Adipose tissue (tissue), 3 donors: ENCODE measurements around the gene ROBO2. TPM values are rescaled to one million over a fixed set of nuclear protein-coding genes. Genes with fewer than 3 reads are reported as not detected.

Experiments used
- H3K27ac ChIP-seq: one replicate; pipeline ENCODE4 v1.5.1; 2013; ENCODE audit warnings: low read depth, low read length
- WGBS, 3 donors: extraction: QIAGEN DNeasy Blood & Tissue Kit; methylation state at CpG; one replicate each; pipeline ENCODE4 v1.1.7; 2013; 5-methylcytosine and 5-hydroxymethylcytosine counted together
- polyA plus RNA-seq, 3 donors: library from polyadenylated mRNA; stranded (reverse); fragments of 200-250 nt; gene quantifications; one replicate each; pipeline ENCODE4 v1.2.3, GENCODE V29; 2013
- donor health status: healthy with polysubstance abuse.
- donor health status: Bipolar disorder and iron deficiency.
- donor health status: healthy.

ROBO2 gene
- polyA plus RNA-seq, 3 donors: 0.18 to 1.3 (median 0.62) TPM

DNA sequence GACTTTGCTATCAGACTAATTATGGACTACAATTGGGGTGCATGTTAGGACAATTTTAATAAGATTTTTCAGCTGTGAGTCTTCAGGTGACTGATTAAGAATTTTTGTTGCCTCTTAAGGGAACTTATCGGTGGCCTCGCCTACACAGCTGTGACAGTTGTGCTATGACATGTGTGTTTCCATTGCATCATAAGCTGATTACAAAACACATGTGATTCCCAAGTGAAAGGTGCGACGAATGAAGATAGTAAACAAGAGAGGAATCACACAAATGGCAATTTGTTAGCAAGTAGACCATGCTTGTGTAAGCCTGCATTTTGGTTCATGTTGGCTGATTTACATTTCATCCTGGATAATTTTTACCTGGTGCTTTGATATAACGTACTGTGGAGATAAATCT, 8.3 kb downstream of the ROBO2 start:
- H3K27ac ChIP-seq: no peak overlapping the region
- WGBS, 3 donors: 72 to 87% (median 84%) methylated on average over 5 of the region's 5 CpGs

DNA sequence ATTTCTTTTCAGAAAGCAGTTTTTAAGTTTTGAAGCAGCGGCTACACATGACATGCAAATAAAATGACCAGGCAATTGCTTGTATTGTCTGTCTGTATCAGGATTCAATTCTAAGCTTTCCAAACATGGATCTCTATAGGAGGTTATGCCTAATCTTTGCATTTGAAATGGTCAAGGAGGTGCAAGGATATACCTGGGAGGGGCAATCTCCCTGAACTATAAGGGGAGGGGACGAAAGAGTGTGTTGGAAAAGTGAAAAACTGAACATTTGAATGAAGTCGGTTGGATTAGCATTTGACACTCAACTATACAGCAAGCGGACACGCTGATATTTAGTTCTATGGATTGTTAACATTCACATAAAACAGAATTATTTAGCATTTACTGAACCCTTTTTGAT, 11.7 kb downstream of the ROBO2 start:
- 90 to 93% (median 93%) methylated on average over 5 of the region's 5 CpGs for WGBS, 3 donors
- no peak overlapping the region for H3K27ac ChIP-seq

DNA sequence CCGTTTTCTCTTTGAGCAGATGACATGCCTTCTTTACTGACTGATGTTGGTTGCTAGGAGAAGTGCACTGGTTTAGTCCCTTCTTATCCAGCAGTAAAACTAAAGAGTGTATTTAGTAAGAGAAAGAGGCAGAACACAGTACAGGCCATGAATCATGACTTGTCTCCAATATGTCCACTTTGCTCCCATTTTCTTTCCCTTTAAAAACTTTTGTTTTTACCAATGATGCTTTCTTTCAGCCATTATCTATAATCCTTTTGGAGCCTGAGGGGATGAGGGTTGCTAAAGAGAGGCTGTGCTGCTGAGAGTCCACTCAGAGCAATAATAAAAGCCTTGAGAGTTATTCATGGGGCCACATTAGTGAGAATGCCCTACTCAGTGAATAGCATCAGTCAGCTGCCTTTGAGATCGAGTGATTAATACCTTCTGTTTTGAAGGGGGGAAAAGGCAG, 12.2 kb downstream of the ROBO2 start:
- 82 to 91% (median 86%) methylated on average over 2 of the region's 2 CpGs for WGBS, 3 donors

DNA sequence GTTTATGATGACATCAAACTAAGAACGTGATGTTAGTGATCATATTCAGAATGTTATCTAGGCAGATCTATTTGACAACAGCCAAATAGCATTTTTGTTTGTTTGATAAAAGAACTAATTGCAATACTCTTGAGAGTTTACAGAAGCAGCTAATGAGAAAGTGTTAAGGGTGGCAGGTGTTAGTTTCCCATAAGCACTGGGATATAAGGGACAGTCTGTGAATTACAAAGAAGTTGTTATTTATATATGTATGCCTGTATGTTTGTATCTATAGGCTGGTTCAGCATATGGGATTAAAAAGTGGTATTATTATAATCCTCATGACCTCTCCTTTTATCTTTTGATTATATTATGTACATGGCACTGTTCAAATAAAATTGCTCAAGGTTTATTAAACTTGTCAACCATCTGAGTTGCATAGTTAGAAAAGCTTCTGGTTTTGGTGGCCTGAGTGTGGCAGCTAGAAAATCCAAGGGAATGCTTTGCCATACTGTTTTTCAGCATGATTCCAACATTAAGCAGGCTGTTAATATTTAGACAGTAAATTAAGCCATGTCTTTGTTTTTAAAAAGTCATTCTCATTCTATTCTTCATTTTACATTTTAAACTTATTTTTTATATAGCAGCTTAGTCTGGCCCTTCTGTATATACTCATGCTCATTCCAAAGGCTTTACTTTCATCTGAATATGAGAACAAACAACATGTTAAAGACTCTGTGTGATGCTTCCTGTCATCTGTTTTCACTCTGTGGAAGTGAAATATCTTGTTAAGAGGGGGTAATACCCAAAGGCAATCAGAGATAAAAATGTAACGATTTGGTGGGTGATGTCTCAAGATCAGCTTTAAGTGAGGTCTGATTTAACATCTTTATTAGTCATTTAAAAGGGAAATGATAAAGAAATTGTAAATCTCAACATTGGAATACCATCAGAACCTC, 13.1 kb downstream of the ROBO2 start:
- whole genome bisulfite sequencing, 3 donors: 20 to 42% (median 36%) methylated on average over 2 of the region's 2 CpGs

More for the DNA sequence above, 12.2 kb downstream of the ROBO2 start:
- no peak overlapping the region for H3K27ac ChIP-seq

DNA sequence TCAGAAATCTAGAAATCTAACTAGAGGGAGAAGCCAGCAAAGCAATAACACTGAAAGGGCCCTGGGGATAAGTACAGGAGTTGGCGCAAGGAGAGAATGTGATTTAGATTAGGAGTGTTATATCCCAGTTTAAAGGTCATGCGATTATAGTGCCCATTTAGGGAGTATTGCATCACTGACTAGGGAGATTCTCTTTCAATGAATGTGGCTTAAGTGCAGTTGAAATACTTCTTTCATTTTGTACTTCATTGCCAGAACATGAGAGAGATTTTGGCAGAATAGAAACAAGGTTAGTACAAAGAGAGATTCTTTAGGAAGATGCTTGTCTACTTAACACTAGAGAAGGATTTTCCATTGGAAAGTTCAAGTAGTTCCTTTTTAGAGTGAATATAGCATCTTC, 13.9 kb downstream of the ROBO2 start:
- 54 to 68% (median 61%) methylated on average over 2 of the region's 2 CpGs for whole genome bisulfite sequencing, 3 donors
- no peak overlapping the region for H3K27ac ChIP-seq

More for the DNA sequence above, 13.1 kb downstream of the ROBO2 start:
- no peak overlapping the region for H3K27ac ChIP-seq

DNA sequence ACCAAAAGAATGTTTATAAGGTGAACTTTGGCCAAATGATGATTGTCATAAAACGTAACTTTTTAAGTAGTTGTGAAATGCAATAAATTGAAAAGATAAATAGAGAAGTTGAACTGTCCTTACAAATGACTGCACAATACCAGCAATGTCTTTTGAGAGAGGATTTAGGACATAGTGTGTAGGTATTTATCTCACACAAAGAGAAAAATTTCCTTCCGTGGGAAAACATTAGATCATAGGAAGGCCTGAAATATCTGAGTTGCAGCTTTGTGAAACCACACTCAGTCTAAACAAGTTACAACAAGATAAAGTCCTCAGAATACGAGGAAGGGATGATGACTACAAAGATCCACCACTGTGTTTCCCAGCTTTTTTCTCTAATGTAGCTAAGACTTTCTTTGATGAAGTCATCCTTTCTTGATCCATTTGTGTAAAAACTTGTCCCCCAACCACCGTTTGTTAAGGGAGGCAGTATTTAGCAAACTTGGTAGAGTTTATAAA, 16.0 kb downstream of the ROBO2 start:
- WGBS, 3 donors: 73 to 77% (median 73%) methylated on average over 4 of the region's 4 CpGs
- H3K27ac ChIP-seq: no peak overlapping the region

DNA sequence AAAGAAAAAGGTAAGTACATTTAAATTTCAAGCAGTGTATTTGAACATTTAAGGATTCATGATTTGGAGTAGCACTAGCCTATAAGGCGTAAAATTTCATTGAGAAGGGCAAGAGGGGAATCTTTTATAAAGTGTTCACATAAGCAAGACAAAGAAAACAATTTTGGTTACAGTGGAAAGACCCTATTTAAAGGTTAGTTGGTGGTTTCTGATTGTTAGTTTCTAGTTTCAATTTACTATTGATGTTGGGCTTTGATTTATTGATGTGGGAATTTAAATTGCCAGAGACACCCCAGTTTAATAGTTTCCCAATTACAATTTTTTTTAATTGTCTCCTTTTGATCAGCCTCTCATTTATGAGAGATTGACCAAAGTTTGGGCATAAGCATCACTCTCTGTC, 19.5 kb downstream of the ROBO2 start:
- WGBS, 3 donors: 86 to 91% (median 87%) methylated on average over 1 of the region's 1 CpG

DNA sequence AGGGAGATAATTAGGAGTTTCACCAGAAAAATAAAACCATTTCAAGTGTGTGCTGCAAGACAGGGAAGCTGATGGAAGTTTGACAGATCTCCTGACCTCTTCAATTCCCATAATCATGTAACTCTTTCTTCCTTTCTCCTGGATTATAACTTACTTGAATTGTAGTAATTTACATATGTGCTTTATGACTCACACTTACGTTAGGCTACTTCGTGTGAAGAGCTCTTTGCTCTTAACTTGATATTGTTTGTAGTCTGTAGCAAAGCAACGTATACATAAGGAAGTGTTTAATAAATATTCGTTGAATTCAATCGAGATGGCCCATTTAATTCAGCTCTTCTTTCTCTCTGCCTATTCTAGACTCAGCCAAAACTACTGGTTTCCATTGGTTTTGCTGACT, 23.5 kb downstream of the ROBO2 start:
- H3K27ac ChIP-seq: no peak overlapping the region
- 88 to 92% (median 92%) methylated on average over 5 of the region's 5 CpGs for WGBS, 3 donors

More for the DNA sequence above, 19.5 kb downstream of the ROBO2 start:
- no peak overlapping the region for H3K27ac ChIP-seq

DNA sequence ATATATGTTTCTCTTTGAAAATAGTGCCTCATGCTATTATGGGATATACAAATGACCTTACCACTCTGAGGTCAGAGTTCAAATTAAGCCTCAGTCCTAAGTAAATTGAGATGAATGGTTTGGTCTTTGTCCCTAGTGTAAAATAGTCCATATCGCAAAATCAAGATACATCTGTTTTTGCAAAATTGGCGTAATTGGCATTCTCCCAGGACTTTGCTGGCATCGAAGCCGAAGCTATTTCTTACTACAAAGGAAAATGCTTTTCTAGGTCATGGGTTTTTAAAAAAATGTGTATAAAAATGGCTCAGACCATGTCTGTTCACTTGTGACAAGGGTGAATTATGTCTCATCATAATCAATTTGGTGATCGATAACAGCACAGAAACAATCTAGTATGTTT, 25.9 kb downstream of the ROBO2 start:
- 51 to 74% (median 65%) methylated on average over 5 of the region's 5 CpGs for WGBS, 3 donors
- no peak overlapping the region for H3K27ac ChIP-seq

DNA sequence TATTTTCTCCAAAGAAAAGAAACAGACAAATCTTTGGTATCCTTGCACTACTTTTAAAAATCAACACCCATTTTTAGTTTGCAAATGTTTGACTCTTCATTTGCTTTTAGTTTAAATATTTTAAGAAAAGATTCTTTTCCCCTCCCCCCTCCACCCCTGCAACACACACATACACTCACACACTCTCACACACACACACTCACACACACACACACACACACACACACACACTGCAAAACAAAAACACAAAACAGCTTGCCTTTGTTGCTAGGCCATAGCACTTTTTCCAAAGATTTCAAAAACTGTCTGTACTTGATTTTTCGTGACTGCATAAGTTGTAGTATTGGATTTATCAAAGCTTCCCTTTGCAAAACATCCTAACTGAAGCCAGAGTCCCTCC, 26.9 kb downstream of the ROBO2 start:
- H3K27ac ChIP-seq: no peak overlapping the region
- 75 to 80% (median 80%) methylated on average over 1 of the region's 1 CpG for WGBS, 3 donors

DNA sequence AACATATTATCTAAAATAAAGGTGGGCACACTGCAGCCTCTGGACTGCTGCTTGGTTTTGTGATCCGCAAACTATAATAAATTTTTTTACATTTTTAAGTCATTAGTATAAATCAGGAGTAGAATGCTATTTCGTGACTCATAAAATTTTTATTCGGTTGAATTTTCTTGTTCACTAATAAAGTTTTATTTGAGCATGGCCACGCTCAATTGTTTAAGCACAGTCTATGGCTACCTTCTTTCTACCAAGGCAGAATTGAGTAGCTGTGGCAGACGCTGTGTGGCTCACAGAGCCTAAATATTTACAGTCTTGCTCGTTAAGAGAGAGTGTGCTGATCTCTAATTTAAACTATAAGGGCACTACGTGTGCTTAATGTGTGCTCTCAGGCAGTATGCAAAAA, 28.9 kb downstream of the ROBO2 start:
- no peak overlapping the region for H3K27ac ChIP-seq
- 83 to 86% (median 84%) methylated on average over 7 of the region's 7 CpGs for WGBS, 3 donors

DNA sequence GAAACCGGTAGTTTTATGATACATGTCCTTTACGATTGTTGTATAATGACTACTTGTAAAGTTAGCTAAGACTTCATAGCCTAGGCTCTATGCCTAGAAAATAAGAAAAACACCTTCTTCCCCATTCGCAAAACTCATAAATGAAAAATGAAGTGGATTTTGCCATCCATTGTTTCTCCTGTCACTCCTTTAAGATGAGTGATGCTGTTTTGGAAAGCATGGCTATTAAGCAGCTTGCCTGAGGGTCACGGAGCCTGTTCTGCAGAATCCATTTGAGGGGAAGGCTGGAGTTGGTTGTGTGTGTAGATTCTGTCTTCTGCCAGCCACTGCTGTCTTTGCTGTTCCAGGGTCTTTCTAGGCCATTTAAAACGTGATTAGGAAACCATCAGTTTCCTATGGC, 31.5 kb downstream of the ROBO2 start:
- 72 to 80% (median 80%) methylated on average over 5 of the region's 5 CpGs for WGBS, 3 donors
- H3K27ac ChIP-seq: no peak overlapping the region

DNA sequence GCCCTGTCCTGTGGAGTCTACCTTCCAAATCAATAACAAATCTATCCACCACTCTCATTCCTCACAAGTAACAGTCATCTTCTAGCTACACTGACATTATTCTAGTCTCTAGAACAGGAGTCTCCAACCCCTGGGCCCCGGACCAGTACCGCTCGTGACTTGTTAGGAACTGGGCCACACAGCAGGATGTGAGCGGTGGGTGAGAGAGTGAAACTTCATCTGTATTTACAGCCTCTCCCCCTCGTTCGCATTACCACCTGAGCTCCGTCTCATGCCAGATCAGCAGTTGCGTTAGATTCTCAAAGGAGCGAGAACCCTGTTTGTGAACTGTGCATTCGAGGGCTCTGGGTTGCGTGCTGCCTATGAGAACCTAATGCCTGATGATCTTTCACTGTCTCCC, 31.9 kb downstream of the ROBO2 start:
- no peak overlapping the region for H3K27ac ChIP-seq
- WGBS, 3 donors: 90 to 93% (median 92%) methylated on average over 11 of the region's 11 CpGs

DNA sequence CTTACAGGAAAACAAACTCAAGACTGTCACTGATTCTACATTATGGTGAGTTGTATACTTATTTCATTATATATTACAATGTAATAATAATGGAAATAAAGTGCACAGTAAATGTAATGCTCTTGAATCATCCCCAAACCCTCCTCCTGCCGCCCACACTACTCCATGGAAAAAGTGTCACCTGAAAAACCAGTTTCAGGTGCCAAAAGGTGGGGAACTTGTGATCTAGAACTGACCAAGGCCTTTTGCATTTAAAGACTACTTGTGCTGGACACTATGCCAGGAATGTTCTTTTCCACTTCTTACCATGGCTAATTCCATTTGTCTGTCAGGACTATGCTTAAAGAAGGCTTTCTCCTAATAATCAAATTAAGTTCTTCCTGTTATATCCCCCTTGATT, 32.3 kb downstream of the ROBO2 start:
- H3K27ac ChIP-seq: no peak overlapping the region
- 50 to 83% (median 79%) methylated on average over 1 of the region's 1 CpG for WGBS, 3 donors

DNA sequence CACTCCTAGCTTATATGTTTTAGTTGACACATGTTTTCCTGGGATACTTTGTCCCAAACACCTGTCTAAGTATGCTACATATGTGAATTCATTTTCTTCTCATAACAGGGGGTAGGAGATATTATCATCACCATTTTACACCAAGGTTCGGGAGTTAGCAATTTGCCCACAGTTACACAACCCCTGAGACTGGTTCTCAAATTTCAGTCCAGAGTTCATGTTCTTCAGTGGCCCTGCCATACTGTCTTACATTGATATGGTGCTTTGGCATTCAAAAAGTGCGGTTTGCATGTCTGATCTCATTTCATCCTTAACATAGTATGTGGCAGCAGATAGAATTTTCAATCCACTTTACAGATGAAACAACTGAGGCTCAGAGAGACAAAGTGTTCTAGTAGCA, 38.4 kb downstream of the ROBO2 start:
- WGBS, 3 donors: 56 to 79% (median 78%) methylated on average over 2 of the region's 2 CpGs
- no peak overlapping the region for H3K27ac ChIP-seq

DNA sequence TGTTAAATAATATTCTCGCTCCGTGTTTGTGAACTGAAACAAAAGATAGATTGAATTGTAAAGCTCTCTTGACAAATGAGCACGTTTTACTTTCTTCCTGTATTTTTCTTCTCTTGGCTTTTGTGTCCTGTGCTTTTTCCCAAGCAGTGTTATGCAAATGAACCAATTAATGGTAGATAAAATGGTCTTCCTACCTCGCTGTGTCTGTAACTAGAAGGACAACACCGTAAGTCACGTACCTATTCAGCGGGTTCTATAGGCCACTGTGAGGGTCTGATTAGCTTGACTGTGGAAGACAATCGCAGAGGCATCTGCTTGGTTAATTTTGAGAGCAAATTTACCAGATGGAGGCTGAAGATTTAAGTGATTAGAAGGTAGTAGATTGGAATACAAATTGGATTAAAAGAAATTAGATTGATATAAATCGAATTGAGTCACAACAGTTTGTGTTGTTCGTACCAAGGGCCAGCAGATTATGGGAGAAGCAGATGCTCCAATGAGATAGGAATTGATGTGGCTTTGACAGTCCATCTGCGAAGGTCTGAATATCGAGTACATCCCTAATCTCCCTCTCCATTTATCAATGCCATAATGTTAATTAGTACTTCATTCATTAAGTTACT, 40.2 kb downstream of the ROBO2 start:
- no peak overlapping the region for H3K27ac ChIP-seq
- WGBS, 3 donors: 84 to 87% (median 86%) methylated on average over 12 of the region's 12 CpGs

DNA sequence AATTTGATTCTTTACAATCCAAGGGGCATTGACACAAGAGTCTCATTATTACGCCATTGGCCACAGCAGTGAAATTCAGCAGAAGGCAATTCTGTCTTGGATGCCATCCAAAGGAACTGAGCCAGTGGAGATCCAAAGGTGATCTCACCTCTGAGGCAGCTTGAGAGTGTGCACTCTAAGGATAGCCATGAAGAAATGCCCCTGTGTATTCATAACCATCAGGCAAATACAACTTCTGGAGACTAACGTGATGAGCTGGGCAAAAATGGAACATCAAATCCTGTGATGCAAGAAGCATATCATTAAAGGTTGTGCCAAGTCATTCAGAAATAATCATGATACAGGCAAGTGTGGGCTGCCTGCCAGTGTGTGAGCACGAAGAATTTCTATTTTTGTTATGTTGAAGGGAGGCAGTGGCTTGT, 41.4 kb downstream of the ROBO2 start:
- WGBS, 3 donors: 9 to 41% (median 38%) methylated on average over 3 of the region's 3 CpGs
- no peak overlapping the region for H3K27ac ChIP-seq

DNA sequence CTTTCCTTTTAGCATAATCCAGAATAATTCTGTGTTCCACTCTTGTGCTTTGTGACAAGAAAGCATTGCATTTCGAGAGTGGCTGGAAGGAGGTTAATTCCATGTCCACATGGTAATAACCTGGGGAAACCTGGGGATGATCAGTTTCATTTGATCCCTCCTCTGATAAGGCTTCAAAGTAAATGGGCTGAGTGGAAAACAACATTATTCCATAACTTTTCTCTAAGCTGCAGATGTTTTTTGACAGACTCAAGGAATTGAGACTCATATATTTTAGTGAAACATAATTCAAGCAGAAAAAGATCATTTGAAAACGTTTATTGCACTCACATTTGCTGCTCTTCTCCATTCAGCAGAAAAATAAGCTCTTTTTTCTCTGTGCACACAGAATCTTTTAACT, 44.6 kb downstream of the ROBO2 start:
- no peak overlapping the region for H3K27ac ChIP-seq
- 45 to 57% (median 49%) methylated on average over 2 of the region's 2 CpGs for WGBS, 3 donors

DNA sequence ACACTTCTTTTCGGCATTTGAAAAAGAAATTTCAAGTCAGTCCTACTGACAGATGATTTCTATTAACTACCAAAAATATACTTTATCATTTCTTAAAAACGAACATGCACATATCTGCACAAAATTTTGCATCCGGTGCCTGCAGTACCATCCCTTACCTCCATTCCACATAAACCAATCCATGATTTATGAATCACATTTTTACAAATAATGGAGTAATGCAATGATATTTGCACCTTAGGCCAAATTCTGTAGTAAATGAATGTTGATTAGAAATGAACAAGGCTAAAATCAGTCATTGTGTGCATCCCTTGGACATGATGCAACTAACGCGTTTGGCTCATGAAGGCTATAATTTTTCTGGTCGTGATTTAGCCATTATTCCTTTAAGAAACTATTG, 46.5 kb downstream of the ROBO2 start:
- WGBS, 3 donors: 83 to 93% (median 90%) methylated on average over 6 of the region's 6 CpGs
- no peak overlapping the region for H3K27ac ChIP-seq
